SK-N-DZ (cell line): Measurements from ENCODE around the gene HELB.
"Not testable (repeated sequence)": the region's sequence is repeated elsewhere in the genome, so short reads cannot be mapped to it uniquely, and the experiment has no call there.

Experiments used
- DNase-seq: peaks from one replicate; pipeline ENCODE4 v3.0.0-alpha.2; 2015; ENCODE audit warnings: low spot score

The HELB gene

DNA sequence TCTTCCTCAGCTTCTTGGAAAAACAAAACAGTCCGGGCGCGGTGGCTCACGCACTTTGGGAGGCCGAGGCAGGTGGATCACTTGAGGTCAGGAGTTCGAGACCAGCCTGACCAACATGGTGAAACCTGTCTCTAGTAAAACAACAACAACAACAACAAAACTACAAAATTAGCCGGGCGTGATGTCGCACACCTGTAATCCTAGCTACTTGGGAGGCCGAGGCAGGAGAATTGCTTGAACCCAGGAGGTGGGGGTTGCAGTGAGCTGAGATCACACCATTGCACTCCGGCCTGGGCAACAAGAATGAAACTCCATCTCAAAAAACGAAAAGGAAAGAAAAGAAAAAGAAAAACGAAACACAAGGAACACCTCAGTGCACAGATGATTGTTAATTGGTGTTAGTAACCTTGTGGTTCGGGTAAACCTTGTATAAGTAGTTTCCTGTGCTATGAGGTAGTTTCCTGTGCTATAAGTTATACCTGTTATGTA, 1.1 kb downstream of the HELB start:
- not testable (repeated sequence) for DNase-seq

GRCh38 chr12:66304296-66304900, 2.1 kb downstream of the HELB start:
- no peak for DNase-seq

DNA sequence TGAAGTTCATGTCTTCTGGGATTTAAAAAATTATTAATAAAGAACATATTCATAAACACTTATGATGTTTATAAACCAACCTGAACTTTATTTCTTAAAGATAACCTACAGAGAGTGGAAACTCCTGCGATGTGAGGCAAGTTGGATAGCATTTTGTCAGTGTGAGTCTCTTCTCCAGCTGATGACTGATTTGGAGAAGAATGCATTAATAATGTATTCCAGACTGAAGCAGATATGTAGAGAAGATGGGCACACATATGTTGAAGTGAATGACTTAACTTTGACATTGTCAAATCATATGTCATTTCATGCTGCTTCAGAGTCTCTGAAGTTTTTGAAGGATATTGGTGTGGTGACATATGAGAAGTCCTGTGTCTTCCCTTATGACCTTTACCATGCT, 7.3 kb downstream of the HELB start:
- DNase-seq, result no peak

DNA sequence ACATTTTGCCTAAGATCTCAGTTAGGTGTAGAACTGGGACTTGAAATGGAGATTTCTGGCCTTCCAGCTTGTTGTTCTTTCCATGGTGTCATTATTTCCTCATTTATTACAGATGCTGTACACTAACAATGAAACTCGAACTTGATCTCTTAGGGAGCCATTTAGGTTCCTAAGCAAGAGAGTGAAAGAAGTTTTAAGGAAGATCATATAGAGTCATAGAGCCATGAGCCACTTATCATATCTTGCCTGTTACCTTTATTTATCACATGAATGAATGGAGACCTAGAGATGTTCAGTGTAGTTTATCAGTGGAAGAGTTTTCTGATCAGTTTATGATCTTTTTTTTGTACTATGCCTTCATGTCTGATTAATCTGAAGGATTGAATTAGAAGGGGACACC, 9.9 kb downstream of the HELB start:
- DNase-seq, result no peak

- DNase-seq, result no peak
These were observed 12.0 kb downstream of the HELB start for GRCh38 chr12:66314278-66314677.

DNA sequence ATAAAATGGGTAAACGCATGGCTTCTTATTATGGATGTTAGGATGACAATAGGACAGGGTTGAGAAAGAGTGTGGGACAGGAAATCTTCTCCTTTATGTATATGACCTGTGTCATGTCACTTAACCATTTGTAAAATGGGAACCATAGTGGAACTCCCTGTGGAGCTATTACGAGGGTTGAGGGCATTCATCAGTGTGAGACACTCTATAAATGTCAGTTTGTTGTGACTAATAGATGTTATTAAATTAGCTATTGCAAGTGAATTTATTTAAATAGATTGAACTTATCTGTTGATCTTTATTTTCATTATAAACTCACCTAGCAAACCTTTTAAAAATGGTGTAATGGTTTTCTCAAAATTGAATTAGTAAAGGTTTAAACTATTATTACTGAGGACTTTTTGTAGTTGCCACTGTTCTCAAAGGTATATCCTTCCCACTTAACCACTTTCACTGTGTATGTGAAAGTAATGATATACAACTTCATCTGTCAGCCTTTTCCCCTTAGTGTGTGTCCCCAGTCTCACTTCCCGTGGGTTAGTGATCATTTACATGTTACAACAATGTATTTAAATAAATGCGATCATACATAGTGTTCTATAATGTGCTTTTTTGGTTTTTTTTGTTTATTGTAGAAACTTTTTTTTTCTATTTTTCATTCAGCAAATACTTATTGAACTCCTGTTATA, 17.1 kb downstream of the HELB start:
- DNase-seq, result no peak

DNA sequence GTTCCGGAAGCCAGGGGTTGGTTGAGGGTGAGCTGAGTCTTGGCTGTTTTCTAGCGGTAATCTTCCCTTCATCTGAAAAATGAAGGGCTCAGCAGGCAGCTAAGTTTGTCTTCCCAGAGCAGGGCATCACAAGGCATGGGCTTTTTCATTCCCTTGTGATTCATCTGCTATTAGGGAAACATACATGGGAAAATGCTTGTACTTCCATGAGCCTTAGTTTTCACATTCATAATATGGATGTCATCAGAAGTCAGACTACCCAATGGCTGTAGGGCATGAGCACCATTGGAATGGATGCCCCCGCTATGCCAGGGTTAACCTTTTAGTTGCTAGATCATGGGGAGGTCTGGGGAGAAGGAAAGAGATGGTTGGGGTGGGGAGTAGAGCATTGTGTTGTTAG, 18.7 kb downstream of the HELB start:
- no peak for DNase-seq

- no peak for DNase-seq
These were observed 19.1 kb downstream of the HELB start for GRCh38 chr12:66321435-66321834.

- DNase-seq, result no peak
These were observed 20.7 kb downstream of the HELB start for GRCh38 chr12:66323017-66323416.

GRCh38 chr12:66329941-66330340, 27.6 kb downstream of the HELB start:
- DNase-seq, result no peak

- DNase-seq, result no peak
These were observed 28.7 kb downstream of the HELB start for GRCh38 chr12:66331016-66331415.

DNA sequence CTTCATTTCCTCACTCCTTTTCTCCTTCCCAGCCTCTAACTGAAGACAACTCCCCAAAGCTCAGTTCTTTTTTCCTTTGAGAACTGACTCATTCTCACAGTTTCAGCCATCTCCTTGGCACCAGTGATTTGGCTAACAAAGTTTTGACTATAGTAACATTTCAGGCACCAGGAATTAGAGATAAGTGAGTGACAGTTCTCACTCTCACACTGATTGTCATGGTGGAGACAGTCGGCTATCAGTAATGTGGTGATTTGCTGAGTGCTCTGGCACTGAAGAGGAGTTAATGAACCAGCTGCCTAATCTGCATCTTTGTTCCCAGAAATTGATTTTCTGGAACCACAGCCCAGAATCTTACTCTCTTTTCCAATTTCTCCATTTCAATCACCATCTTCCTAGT, 29.5 kb downstream of the HELB start:
- no peak for DNase-seq

DNA sequence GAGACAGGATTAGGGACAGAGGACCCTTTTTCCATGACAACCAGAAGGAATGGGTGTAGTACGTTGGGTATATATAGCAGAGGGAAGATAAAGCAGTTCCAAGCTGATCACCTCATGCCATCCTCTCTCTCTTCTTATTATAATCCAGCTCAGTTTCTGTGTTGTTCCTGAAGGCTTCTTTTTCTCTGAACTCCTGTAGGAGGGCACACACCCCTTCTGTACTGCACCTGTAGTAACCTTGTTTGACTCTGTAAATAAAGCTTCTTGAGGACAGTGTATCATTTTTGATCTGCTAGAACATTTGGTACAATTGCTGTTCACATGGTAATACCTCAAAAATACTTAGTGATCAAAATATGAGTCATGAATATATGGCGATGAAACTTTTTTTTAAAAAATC, 33.5 kb downstream of the HELB start:
- no peak for DNase-seq

DNA sequence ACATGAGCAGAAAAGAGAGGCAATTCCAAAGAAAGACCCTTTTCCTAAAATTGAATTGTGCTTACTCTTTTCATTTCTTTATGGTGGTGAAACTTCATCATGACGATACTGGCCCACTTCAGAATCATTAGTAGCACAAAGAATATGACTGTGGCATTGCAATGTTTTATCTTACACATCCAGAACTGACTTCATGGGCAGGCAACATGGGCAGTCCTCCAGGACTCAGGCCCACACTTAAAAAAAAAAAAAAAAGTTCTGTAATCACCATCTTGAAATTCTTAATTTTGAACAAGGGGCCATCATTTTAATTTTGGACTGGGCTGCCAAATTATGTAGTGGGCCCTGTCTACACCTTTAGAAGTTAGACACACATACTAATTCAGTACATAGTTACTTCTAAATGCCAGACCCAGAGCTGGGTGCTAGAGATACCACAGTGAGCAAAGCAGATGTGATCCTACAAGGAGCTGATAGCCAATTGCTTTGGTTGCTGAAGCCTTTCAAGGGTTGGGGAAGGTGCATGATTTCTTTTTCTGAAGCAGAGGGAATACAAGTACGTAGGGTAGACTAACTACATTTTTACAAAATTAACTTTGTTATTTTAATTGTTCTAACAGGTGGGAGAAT, 35.2 kb downstream of the HELB start:
- DNase-seq, result no peak

DNA sequence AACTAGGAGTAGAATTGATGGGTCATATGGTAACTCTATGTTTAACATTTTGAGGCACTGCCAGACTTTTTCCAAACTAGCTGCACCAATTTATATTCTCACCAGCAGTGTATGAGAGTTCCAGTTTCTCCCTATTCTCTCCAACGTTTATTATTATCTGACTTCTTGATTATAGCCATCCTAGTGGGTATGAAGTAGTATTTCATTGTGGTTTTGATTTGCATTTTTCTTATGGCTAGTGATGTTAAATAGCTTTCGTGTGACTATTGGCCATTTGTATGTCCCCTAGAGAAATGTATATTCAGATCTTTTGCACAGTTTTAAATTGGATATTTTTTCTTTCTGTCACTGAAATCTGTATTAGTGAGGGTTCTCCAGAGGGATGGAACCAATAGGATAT, 37.8 kb downstream of the HELB start:
- DNase-seq, result no peak

GRCh38 chr12:66341126-66341525, 38.8 kb downstream of the HELB start:
- DNase-seq, result no peak

GRCh38 chr12:66345212-66345611, 42.9 kb downstream of the HELB start:
- DNase-seq, result no peak

- DNase-seq, result no peak
These were observed 43.7 kb downstream of the HELB start for GRCh38 chr12:66345956-66346355.

GRCh38 chr12:66351301-66351700, 49.0 kb downstream of the HELB start:
- DNase-seq, result no peak

- peak; percentile 35 for DNase-seq
These were observed 49.9 kb downstream of the HELB start for GRCh38 chr12:66352197-66352596.

DNA sequence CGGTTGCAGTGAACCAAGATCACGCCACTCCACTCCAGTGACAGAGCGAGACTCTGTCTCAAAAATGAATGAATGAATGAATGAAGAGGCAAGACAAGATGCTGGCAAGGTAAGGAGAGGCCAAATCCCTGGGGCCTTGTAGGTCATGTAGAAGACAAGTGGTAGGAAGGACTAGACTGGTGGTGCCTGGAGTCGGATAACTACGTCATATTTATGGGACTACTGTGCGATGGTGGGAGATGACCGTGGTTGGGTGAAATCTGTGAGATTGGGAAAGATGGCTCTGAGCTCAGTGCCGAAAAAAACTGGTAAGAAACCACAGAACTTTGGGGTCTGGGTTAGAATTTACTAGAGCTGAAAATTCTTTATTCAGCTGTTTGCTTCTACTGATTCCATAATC, 50.6 kb downstream of the HELB start:
- DNase-seq, result no peak

DNA sequence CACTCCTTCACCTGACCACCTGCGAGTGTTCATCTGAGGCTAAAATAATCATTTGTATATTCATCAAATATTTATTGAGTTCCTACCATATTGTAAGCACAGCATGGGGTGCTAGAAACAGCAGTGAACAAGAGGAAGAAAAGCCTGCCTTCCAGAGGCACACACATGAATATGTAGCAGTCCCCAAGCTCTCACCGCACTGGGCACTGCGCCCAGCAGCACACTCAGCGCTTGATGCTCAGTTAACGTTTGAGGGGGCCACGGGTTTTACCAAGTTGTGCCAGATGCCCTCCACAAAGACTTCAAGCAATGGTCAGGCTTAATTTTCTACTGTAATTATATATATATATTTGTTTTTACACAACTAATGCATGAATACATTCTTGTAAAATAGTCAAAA, 52.0 kb downstream of the HELB start:
- no peak for DNase-seq

DNA sequence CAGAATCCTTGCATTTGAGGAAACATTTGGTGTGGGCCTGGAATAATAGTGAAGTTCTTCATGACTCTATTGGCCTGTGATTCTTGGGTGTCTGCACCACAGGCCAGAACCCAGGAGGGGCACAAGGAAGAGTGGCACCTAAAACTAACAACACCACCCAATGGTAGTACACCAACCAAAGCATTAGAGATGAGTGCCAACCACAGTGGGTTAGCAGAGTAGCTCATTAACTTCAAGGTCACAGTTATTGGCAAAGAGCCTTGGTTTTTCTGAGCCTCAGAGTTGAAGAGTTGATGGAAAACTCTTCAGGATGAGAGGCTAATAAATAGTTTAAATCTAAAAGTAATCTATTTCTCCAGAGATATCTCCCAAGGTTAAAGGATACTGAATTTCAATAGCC, 57.0 kb downstream of the HELB start:
- no peak for DNase-seq
